Testis (tissue), 2 donors: ENCODE measurements around the gene PTER.

ENCODE experiments used
- CTCF ChIP-seq, 3 experiments: fragments of 450-650 bp in 2 of 3; fragments of 200-600 bp in 1 of 3; sonication (generic) in 1 of 3; IDR thresholded peaks; one replicate each; pipeline ENCODE4 v1.5.1; 2016 to 2019; ENCODE audit warnings: antibody characterized with exemption in 3 of 3, mild to moderate bottlenecking in 2 of 3, moderate library complexity in 1 of 3
- POLR2A ChIP-seq: fragments of 450-650 bp; IDR thresholded peaks from one replicate; pipeline ENCODE4 v1.6.1; 2017; ENCODE audit warnings: antibody characterized with exemption, mild to moderate bottlenecking, moderate library complexity

GRCh38 chr10:16527452-16527851 lies 90.6 kb downstream of the PTER start:
- TF ChIP-seq CTCF (IDR thresholded peaks at IDR 0.05) (no peak), POLR2A (no peak)
